Kidney (tissue), 14 donors: ENCODE measurements around the gene GALNT18. TPM values are rescaled to one million over a fixed set of nuclear protein-coding genes. Genes with fewer than 3 reads are reported as not detected.

Experiments
- DNase-seq, 5 donors: peaks; one replicate each; pipeline ENCODE4 v3.0.0-alpha.2; 2013 to 2020
- FAIRE-seq: peaks from 2 replicates; lab custom pipeline; 2012; peaks lifted over from hg19 to GRCh38; lab: Jason Lieb, UNC
- H3K27ac ChIP-seq, 2 donors: one replicate each; pipeline ENCODE4 v1.7.0; 2013; ENCODE audit warnings: low read depth in 2 of 2, low read length in 2 of 2, inconsistent platforms in 1 of 2
- H3K27me3 ChIP-seq: one replicate; pipeline ENCODE4 v1.7.1; 2013; ENCODE audit warnings: low read length, inconsistent platforms; ENCODE audit not compliant: control insufficient read depth, insufficient read depth
- H3K36me3 ChIP-seq, 3 donors: one replicate each; pipeline versions ENCODE4 v1.7.0 to v1.7.1; 2013; ENCODE audit warnings: low read length in 3 of 3, control low read depth in 1 of 3, inconsistent platforms in 1 of 3; ENCODE audit not compliant: insufficient read depth in 3 of 3, control insufficient read depth in 2 of 3
- H3K4me1 ChIP-seq, 3 donors: one replicate each; pipeline versions ENCODE4 v1.7.0 to v1.7.1; 2013; ENCODE audit warnings: low read length in 3 of 3, inconsistent platforms in 1 of 3, low read depth in 1 of 3; ENCODE audit not compliant: control insufficient read depth in 2 of 3, insufficient read depth in 2 of 3
- H3K4me3 ChIP-seq, 3 donors: one replicate each; pipeline versions ENCODE4 v1.7.0 to v1.8.1; 2013; ENCODE audit warnings: low read length in 3 of 3, control low read depth in 1 of 3, inconsistent platforms in 1 of 3
- H3K9ac ChIP-seq, 3 donors: one replicate each; pipeline versions ENCODE4 v1.7.0 to v1.7.1; 2013; ENCODE audit warnings: low read length in 3 of 3, control low read depth in 1 of 3, inconsistent platforms in 1 of 3
- H3K9me3 ChIP-seq, 3 donors: one replicate each; pipeline versions ENCODE4 v1.7.0 to v1.7.1; 2013; ENCODE audit warnings: low read length in 3 of 3, control low read depth in 1 of 3, inconsistent platforms in 1 of 3; ENCODE audit not compliant: control insufficient read depth in 2 of 3, insufficient read depth in 1 of 3
- intact Hi-C: fragments of 100-400 bp; cut with DNase I; formaldehyde crosslinking; loops from one replicate; pipeline ENCODE4 v1.11.1; 2022
- polyA plus RNA-seq: library from polyadenylated mRNA; stranded (reverse); fragments of 350-450 nt; fragmentation: Illumina TruSeq; extraction: RNeasy Lipid Tissue Mini Kit (QIAGEN cat#74804); gene quantifications from one replicate; pipeline ENCODE4 v1.2.3, GENCODE V29; 2014; ENCODE audit warnings: low read depth, low replicate concordance; ENCODE audit not compliant: insufficient read depth
- total RNA-seq: library from RNA; stranded (reverse); fragmentation: NEBNext Ultra II Directional; extraction: Animal tissue kit (Norgen Biotek cat#: 25700); gene quantifications from one replicate; pipeline ENCODE4 v1.2.1, GENCODE V29; 2021
- TF ChIP-seq, protein P1 (sequence below): IDR thresholded peaks from 3 replicates; pipeline ENCODE4 v1.5.1; 2012; ENCODE audit warnings: mild to moderate bottlenecking, moderate library complexity, borderline replicate concordance; ENCODE audit not compliant: insufficient read depth; ENCODE audit errors: extremely low read depth
- donor health status: control.
- donor health status: control.
- donor health status: control.
- donor health status: control.
- donor health status: control.
- donor health status: DM: yes; HTN: yes; CAD: no.
- donor health status: Normal renal cell carcinoma (clear cell type).

The GALNT18 gene
- total and polyA plus RNA-seq, 2 donors from 2014 or later: 27.2 to 42.1 TPM

DNA sequence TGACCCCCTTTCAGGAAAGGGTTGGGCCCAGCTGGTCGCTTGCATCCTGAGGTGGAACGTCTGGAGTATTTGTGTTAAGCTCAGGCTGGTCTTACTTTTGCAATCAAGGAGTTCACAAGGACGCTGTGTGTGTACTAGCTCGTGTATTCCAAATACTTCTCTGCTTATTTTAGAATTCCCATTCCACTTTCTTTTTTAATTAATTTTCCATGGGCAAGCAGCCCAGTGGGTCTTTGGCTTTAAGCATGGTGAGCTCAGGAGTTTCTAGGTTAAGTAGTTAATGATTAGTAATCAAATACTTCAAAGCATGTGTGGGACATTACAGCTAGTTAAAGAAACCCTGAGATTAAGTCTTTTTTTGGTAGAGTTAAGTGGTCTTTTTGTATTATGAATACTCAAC, 337.3 kb downstream of the GALNT18 start:
- Histone ChIP-seq H3K9ac (no peak overlapping the region), H3K27me3 (no peaks in the 10 kb centered on the region), H3K4me1 (peaks cover 0 to 19% (median 8%) of the 10 kb centered on the region in 3 donors), H3K36me3 (no peaks in the 10 kb centered on the region), H3K9me3 (no peaks in the 10 kb centered on the region), H3K4me3 (no peak overlapping the region), H3K27ac (peak overlapping the region; percentile 45 to 91)
- TF ChIP-seq, protein P1, sequence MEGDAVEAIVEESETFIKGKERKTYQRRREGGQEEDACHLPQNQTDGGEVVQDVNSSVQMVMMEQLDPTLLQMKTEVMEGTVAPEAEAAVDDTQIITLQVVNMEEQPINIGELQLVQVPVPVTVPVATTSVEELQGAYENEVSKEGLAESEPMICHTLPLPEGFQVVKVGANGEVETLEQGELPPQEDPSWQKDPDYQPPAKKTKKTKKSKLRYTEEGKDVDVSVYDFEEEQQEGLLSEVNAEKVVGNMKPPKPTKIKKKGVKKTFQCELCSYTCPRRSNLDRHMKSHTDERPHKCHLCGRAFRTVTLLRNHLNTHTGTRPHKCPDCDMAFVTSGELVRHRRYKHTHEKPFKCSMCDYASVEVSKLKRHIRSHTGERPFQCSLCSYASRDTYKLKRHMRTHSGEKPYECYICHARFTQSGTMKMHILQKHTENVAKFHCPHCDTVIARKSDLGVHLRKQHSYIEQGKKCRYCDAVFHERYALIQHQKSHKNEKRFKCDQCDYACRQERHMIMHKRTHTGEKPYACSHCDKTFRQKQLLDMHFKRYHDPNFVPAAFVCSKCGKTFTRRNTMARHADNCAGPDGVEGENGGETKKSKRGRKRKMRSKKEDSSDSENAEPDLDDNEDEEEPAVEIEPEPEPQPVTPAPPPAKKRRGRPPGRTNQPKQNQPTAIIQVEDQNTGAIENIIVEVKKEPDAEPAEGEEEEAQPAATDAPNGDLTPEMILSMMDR: no peak
- peak in 2 of 5 donors; percentile 48 to 68 for DNase-seq
- peak; percentile 96 for FAIRE-seq
- intact Hi-C loops: no loop called here

DNA sequence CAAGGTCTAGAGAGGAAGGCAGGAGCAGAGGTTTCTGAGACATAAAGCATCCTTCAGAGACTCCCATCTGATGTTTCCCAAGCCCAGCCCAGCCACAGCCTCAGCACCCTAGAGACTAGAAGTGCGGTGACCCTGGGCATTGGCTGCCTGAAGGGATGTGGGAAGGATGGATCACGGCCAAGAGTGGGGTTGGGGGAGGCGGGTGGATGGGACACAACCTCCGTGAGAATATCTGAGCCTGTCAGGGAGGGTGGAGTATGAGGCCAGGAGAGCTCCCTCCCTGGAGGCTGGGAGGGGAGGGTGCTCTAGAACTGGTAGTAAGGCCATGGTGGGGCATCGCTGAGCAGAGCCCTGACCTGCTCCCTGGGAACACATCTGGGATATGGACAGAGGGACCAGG, 340.2 kb downstream of the GALNT18 start:
- Histone ChIP-seq H3K27me3 (no peaks in the 10 kb centered on the region), H3K4me1 (peaks cover 0 to 19% (median 8%) of the 10 kb centered on the region in 3 donors), H3K27ac (no peak overlapping the region), H3K9me3 (no peaks in the 10 kb centered on the region), H3K4me3 (no peak overlapping the region), H3K9ac (no peak overlapping the region), H3K36me3 (no peaks in the 10 kb centered on the region)
- no peak for FAIRE-seq
- TF ChIP-seq, protein P1: no peak
- intact Hi-C loops: no loop called here
- DNase-seq: no peak

DNA sequence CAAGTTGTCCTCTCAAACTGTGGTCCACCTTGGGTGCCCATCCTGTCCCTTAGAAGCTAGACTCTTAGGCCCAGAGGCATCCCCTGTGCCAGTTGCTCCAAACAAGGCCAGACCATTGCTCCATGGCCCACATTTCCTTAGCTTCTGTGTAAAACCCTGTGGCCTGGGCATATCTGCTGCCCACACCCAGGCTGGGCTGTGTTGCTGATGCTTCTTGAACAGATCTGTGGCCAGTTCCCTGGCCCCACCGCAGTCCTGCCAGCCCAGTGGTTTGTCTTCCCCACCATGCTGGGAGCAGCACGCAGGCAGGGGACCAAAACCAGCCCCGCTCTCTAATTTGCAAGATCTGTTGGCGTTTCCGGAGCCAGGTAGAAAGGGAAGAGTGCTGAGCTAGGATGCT, 341.0 kb downstream of the GALNT18 start:
- Histone ChIP-seq H3K9ac (no peak overlapping the region), H3K27ac (no peak overlapping the region), H3K4me1 (peaks cover 0 to 18% (median 8%) of the 10 kb centered on the region in 3 donors), H3K4me3 (no peak overlapping the region), H3K9me3 (no peaks in the 10 kb centered on the region), H3K27me3 (no peaks in the 10 kb centered on the region), H3K36me3 (no peaks in the 10 kb centered on the region)
- TF ChIP-seq, protein P1: no peak
- FAIRE-seq (no peak), DNase-seq (no peak)
- intact Hi-C loops: no loop called here
